Stimulated activated effector memory CD8-positive, alpha-beta T cell treated with anti-CD3 and anti-CD28 coated beads, Interleukin-12 subunit alpha, Interleukin-12 subunit beta, amount 100 ng/mL, for 72 hours (primary cell): ENCODE data around the gene STX18.
"Not testable (repeated sequence)": the region's sequence is repeated elsewhere in the genome, so short reads cannot be mapped to it uniquely, and the experiment has no call there.

Experiments used
- ATAC-seq: fragments of 150-1000 bp; cut with Tn5 transposase; 2 replicates; pipeline ENCODE4 v1.10.0; 2021
- DNase-seq, 2 donors: peaks; one replicate each; pipeline ENCODE4 v3.0.0; 2021 to 2022; ENCODE audit warnings: low spot score in 2 of 2
- H3K27ac Mint-ChIP-seq: one replicate; pipeline ENCODE4 v1.8.0; 2022; ENCODE audit warnings: mild to moderate bottlenecking, mixed read lengths
- H3K36me3 Mint-ChIP-seq: one replicate; pipeline ENCODE4 v1.8.0; 2022; ENCODE audit warnings: mild to moderate bottlenecking, mixed read lengths
- H3K4me1 Mint-ChIP-seq: one replicate; pipeline ENCODE4 v1.8.0; 2022; ENCODE audit warnings: mixed read lengths
- H3K4me3 Mint-ChIP-seq: one replicate; pipeline ENCODE4 v1.8.0; 2022; ENCODE audit warnings: mild to moderate bottlenecking, mixed read lengths
- H3K9me3 Mint-ChIP-seq: one replicate; pipeline ENCODE4 v1.8.0; 2022; ENCODE audit warnings: mixed read lengths

STX18 gene

DNA sequence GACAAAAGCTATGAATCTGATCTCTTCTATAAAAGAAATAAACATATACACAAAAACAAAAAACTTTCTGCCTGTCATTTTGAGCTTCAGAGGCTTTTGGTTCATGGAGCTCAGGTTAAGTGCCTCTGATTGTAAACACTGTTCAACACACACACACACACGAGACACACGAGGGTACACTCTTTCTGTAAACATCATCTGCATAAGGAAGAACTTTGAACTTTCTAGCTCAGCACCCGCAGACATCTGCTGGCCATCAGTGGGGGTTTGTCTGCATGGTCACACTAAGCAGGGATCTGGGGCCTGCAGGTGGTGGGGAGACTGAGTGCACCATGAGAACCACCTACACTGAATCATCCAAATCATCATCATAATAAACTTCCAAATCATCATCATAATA lies 54.9 kb downstream of the STX18 start:
- no peak for ATAC-seq
- peaks cover 24% of the 10 kb centered on the region for H3K4me1 Mint-ChIP-seq

DNA sequence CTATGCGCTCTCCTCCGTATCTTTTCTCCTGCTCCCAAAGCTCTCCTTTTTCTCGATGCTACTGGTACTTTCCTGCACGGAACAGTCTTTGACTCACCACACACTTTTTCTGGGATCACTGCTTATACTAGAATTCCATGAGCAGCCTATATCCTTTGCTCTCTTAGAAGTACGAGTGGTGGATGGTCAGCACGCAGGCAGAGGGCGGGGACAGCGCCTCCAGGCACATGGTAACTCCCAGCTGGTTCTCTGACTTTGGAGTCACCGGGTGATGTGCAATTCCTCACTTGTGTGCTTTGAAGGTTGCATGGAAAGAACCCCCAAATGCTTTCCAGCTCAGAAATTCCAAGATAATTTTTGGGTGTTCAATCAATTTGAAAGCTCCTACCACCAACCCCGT lies 56.0 kb downstream of the STX18 start:
- DNase-seq (no peak), ATAC-seq (no peak)
- H3K9me3 Mint-ChIP-seq = no peaks in the 10 kb centered on the region
- peaks cover 27% of the 10 kb centered on the region for H3K4me1 Mint-ChIP-seq
- H3K36me3 Mint-ChIP-seq = no peaks in the 10 kb centered on the region
- no peak overlapping the region for H3K27ac Mint-ChIP-seq
- H3K4me3 Mint-ChIP-seq = no peak overlapping the region

More for the DNA sequence above, 54.9 kb downstream of the STX18 start:
- Mint-ChIP-seq H3K27ac (peak overlapping the region; percentile 8), H3K4me3 (no peak overlapping the region), H3K9me3 (no peaks in the 10 kb centered on the region), H3K36me3 (no peaks in the 10 kb centered on the region)
- DNase-seq = no peak

DNA sequence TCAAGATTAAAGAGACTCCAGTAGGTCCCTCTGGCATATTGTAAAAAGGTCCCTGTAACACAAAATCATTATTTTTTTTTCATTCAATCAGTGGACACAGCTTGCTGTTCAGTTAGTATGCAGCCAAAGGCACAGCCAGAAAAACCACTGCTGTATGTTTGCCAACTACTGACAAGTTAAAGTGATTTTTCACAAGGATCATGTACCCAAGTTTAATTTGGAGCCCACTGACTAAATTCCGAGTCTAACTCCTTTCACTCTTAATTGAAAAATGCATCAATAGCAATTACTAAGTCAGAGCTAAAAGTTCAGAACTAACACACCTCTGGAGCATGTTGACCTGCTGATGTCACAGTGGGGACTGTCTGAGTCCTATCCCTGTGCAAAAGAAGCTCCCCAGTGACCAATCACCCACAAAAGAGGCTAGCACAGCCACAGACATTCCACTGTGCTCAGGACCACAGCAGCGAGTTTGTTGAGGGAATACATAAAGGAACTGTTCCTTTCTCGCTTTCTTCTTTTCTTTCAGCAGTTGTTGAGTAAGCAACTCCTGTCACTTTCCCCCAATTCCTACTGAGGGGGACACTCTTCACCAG lies 60.4 kb downstream of the STX18 start:
- Mint-ChIP-seq H3K36me3 (no peaks in the 10 kb centered on the region), H3K27ac (no peak overlapping the region), H3K9me3 (no peaks in the 10 kb centered on the region), H3K4me1 (peaks cover 34% of the 10 kb centered on the region), H3K4me3 (no peak overlapping the region)
- ATAC-seq (no peak), DNase-seq (no peak)

DNA sequence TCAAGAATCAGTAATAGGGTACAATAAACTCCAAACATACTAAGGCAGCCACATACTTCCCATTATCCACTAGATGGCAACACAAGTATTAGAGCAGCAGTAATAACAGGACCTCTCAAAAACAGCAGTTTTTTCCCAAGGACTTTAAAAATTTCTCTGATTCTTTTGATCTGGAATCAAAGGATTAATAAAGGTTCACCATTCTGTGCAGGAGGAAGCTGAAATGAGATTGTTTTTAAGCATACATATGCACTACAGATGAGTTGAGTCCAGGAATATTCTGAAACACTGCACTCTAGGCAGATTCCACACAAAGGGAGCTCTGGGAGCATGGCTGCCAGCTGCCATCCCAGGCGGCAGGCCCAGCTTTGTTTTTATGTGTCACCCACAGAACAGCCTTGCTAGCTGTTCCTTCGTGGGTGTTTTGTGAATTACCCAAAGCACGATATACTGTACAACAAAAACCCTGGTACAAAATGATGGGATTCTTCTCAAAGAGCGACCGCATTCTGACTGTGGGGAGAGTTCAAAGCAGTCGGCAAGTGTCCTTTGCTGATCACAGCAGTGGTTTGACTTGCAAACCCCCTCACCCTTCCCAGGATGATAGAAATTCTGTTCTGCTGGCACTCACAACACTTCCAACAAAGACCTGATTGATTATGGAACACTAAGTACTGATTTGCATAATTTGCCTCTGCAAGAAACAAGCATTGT lies 61.0 kb downstream of the STX18 start:
- no peak overlapping the region for H3K27ac Mint-ChIP-seq
- peaks cover 32% of the 10 kb centered on the region for H3K4me1 Mint-ChIP-seq
- ATAC-seq (no peak), DNase-seq (no peak)
- H3K9me3 Mint-ChIP-seq = no peaks in the 10 kb centered on the region
- no peaks in the 10 kb centered on the region for H3K36me3 Mint-ChIP-seq
- H3K4me3 Mint-ChIP-seq = no peak overlapping the region

DNA sequence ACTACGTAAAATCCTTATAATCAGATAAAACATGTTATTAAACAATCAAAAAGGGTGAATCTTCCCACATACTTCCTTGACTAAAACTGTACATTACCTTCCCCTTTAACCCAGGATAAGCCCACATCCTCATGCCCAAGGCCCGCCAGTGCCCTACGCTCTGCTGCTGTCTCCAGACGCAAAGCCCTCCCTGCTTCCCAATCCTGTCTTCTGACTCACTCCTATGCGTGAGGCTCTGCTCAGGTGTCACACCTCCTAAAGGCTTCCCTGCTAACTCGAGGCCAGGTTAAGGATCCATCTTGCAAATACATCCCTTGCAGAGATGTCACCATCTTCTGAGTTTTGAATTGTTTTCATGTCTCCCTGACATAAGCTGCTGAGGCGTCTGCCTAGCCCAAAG lies 61.6 kb downstream of the STX18 start:
- no peak overlapping the region for H3K27ac Mint-ChIP-seq
- ATAC-seq (no peak), DNase-seq (no peak)
- H3K9me3 Mint-ChIP-seq = no peaks in the 10 kb centered on the region
- no peak overlapping the region for H3K4me3 Mint-ChIP-seq
- H3K4me1 Mint-ChIP-seq = peaks cover 27% of the 10 kb centered on the region
- H3K36me3 Mint-ChIP-seq = no peaks in the 10 kb centered on the region

DNA sequence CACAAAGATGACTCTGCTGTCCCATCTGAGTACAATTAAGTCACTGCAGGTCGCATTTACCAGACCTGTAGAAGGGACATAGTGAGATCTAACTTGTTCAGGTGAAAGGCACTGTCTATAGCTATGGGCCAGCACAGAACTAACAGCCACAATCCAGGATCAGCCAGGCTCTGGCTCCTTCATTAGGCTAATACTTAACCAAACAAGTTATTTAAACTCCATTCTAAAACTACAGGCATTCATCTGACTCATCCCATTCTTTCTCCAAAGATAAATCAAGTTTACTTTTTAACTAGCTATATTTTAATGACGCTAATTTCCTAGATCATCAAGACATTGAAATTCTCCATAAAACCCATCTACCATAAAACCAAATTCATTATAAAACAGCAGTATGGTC lies 62.5 kb downstream of the STX18 start:
- peaks cover 30% of the 10 kb centered on the region for H3K4me1 Mint-ChIP-seq
- H3K4me3 Mint-ChIP-seq = no peak overlapping the region
- no peak overlapping the region for H3K27ac Mint-ChIP-seq
- no peak for ATAC-seq
- no peaks in the 10 kb centered on the region for H3K36me3 Mint-ChIP-seq
- DNase-seq = no peak
- no peaks in the 10 kb centered on the region for H3K9me3 Mint-ChIP-seq

DNA sequence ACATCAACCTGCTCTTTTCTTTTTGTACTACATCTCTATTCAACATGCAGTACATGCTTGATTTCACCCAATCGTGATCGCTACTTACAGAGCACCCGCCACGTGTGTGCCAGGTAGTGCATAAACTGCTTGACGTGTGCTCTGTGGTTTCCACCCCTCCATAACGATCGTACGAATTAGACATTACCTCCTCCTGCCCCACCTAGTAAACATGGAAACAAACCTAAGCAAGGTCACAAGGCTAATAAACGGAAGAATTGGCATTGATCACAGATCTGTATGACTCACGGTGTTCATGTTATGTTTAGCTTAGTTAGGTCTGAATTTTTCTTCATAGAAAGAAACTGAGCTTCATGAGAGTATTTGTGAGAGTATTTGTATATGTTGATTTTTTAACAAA lies 64.1 kb downstream of the STX18 start:
- no peaks in the 10 kb centered on the region for H3K36me3 Mint-ChIP-seq
- ATAC-seq = no peak
- no peak overlapping the region for H3K4me3 Mint-ChIP-seq
- no peaks in the 10 kb centered on the region for H3K9me3 Mint-ChIP-seq
- H3K4me1 Mint-ChIP-seq = peaks cover 29% of the 10 kb centered on the region
- no peak overlapping the region for H3K27ac Mint-ChIP-seq
- DNase-seq = no peak

DNA sequence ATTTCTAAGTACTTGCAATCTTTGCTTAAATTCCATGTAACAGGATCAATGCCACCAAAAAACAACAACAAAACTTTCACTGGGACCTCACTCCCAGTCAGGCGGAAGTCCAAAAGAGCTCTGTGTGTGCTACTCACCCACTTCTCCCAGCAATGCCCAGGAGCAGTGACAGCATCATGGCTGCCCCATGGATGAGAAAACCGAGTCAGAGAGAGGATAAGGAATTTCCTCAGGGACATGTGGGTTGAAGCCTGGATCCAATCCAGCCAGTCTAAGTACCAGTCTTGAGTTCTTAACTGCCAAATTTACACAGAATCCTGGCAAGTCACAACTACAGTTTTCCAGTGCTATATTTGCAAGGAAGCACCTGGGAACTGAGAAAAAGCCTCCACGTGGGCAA lies 64.5 kb downstream of the STX18 start:
- ATAC-seq (no peak), DNase-seq (no peak)
- Mint-ChIP-seq H3K4me1 (peaks cover 25% of the 10 kb centered on the region), H3K27ac (no peak overlapping the region), H3K36me3 (no peaks in the 10 kb centered on the region), H3K4me3 (no peak overlapping the region), H3K9me3 (no peaks in the 10 kb centered on the region)

DNA sequence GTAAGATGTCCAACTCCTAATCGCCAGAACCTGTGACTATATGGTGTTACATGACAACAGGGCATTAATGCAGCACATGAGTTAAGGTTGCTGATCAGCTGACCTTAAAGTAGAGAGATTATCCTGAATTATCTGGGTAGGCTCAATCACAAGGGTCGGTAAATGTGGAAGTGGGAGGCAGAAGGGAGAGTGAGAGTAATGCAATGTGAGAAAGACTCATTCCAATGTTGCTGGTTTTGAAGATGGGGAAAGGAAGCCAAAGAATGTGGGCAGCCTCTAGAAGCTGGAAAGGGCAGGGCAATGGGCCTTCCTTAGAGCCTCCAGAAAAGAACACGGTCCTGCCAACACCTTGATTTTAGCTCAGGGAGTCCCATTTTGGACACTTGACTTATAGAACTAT lies 67.4 kb downstream of the STX18 start:
- DNase-seq = no peak
- ATAC-seq = no peak
- Mint-ChIP-seq H3K27ac (no peak overlapping the region), H3K36me3 (peaks cover 12% of the 10 kb centered on the region), H3K4me1 (peaks cover 11% of the 10 kb centered on the region), H3K4me3 (no peak overlapping the region), H3K9me3 (no peaks in the 10 kb centered on the region)

DNA sequence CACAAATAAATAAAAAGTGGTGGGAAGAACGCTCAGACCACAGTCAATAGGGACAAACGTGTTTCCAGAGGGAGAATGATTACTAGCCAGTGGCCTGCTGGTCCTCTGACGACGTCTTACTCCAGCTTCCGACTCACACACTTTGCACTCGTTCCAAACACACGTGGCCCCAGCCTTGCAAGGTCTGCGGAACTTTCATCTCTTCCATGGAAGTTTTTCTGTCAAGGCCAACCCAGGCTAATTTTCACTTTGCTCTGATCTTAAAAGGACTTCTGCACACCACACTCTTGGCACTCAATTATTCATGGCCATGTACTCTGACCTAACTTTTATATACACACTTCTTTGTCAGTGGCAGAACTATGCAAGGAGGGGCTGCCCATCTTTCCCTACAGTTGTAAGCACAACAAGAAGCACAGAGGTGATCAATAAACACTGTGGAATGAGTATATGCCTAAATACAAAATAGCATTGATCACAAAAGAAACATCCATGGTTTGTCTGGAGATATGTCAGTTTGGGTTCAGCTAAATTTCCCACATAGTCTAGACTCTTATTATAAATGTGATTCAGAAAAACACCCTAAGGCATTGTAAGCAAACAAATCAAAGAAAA lies 69.4 kb downstream of the STX18 start:
- DNase-seq = no peak
- no peak for ATAC-seq

DNA sequence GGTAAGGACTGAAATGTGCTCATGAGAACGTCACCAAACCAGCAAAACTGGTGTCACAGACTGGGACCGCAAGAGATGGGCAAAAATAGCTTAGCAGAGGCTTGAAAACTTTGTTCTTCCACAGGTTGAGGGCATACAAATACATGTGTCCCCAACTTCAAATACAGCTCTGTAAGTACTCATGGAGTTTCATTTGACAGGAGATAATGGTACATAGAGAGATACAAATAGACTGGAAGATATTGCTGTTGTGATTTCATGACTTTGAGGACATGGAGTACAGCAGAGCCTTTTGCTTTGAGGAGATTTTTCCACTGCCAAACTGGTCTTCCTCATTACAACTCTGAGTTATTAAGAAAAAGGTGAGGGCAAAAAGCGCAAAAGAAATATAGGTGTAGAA lies 70.7 kb downstream of the STX18 start:
- H3K4me1 Mint-ChIP-seq = peaks cover 21% of the 10 kb centered on the region
- H3K9me3 Mint-ChIP-seq = no peaks in the 10 kb centered on the region
- ATAC-seq (no peak), DNase-seq (no peak)
- H3K4me3 Mint-ChIP-seq = no peak overlapping the region
- H3K36me3 Mint-ChIP-seq = peaks cover 27% of the 10 kb centered on the region
- H3K27ac Mint-ChIP-seq = no peak overlapping the region

More for the DNA sequence above, 69.4 kb downstream of the STX18 start:
- Mint-ChIP-seq H3K27ac (no peak overlapping the region), H3K4me3 (no peak overlapping the region), H3K9me3 (no peaks in the 10 kb centered on the region), H3K36me3 (peaks cover 24% of the 10 kb centered on the region), H3K4me1 (peaks cover 12% of the 10 kb centered on the region)

DNA sequence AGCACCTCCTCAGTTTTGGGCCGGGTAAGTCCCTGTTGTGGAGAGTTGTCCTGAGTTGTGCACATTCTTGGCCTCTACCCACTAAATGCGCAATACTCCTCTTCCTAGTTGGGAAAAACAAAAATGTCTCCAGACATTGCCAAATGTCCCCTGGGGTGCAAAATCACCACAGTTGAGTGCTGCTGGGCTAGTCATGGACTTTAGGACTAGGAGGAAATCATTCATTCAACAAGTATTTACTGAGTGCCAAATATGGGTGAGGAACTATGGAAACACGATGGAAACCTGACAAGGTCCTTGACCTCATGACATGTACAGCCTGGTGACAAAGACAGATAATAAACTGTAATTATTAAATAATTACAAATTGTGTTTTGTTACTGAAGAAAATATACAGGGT lies 71.6 kb downstream of the STX18 start:
- Mint-ChIP-seq H3K36me3 (peaks cover 36% of the 10 kb centered on the region), H3K27ac (no peak overlapping the region), H3K9me3 (no peaks in the 10 kb centered on the region), H3K4me3 (no peak overlapping the region), H3K4me1 (peaks cover 28% of the 10 kb centered on the region)
- no peak for ATAC-seq
- no peak for DNase-seq

DNA sequence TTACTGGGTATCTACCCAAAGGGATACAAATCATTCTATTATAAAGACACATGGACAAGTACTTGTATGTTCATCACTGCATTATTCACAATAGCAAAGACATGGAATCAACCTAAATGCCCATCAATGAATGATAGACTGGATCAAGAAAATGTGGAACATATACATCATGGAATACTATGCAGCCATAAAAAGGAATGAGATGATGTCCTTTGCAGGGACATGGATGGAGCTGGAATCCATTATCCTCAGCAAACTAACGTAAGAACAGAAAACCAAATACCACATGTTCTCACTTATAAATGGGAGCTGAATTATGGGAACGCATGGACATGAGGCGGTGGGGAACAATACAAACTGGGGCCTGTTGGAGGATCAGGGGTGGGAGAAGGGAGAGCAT lies 76.6 kb downstream of the STX18 start:
- not testable (repeated sequence) for ATAC-seq, DNase-seq, H3K4me3 Mint-ChIP-seq, H3K9me3 Mint-ChIP-seq
- Mint-ChIP-seq H3K27ac (peak overlapping the region; percentile 14), H3K4me1 (peaks cover 50% of the 10 kb centered on the region), H3K36me3 (peaks cover 36% of the 10 kb centered on the region)

DNA sequence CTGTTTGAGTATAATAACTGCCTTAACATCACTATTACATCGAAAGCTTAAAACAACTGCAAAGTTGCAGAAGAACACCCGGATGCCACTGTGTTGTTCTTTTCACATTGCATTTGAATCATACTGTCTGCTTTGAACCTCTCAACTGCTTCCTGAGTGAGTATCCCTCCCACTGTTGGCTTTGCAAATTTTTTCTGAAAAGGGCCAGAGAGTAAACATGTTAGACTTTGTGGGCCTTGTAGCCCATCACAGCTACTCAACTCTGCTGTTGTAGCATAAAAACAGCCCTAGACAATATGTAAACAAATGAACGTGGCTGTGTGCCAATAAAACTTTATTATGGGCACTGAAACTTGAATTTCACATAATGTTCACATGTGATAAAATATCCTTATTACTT lies 78.9 kb downstream of the STX18 start:
- ATAC-seq (peak; percentile 36), DNase-seq (no peak)
- H3K4me1 Mint-ChIP-seq = peaks cover 57% of the 10 kb centered on the region
- peaks cover 32% of the 10 kb centered on the region for H3K36me3 Mint-ChIP-seq
- no peak overlapping the region for H3K4me3 Mint-ChIP-seq
- peak overlapping the region; percentile 89 for H3K27ac Mint-ChIP-seq
- H3K9me3 Mint-ChIP-seq = no peaks in the 10 kb centered on the region

DNA sequence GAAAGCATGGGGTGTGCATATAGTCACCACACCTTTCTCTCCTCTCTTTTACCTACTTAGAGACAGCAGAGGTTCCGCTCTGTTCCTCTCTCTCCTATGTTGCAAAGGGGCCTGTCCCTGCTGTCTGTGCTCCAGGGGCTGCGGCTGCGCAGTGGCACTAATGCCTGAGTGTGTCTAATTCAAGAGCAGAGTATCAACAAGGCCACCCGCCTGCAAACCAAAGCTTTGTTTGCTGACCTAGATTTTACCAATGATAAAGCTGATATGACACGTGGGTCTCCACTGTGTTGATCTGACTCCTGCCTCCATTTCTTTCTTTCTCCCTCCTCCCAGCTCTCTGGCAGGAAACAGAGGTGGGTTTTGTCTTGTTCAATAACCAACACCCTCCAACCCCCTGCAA lies 80.0 kb downstream of the STX18 start:
- Mint-ChIP-seq H3K4me3 (peak overlapping the region; percentile 69), H3K9me3 (no peaks in the 10 kb centered on the region), H3K27ac (peak overlapping the region; percentile 89), H3K36me3 (peaks cover 43% of the 10 kb centered on the region), H3K4me1 (peaks cover 53% of the 10 kb centered on the region)
- peak; percentile 86 for ATAC-seq
- peak in 1 of 2 donors; percentile 10 for DNase-seq

DNA sequence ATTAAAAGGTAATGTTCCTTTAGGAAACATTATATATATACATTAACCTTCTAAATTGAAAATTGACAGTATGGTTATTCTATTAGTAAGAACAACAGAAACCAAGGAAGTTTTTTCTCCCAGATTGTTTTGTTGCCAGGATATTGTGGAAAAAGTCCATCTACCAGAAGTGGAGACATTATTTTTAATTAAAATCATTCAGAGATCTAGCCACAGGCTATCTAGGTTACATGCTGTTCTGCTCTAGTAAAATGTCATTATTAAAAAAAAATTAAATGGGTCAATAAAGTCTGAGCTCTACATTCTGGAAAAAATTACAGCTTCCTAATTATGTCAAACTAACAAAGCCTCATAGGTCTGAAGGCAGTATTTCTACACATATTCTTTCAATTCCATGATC lies 80.7 kb downstream of the STX18 start:
- peaks cover 47% of the 10 kb centered on the region for H3K4me1 Mint-ChIP-seq
- H3K4me3 Mint-ChIP-seq = peak overlapping the region; percentile 69
- H3K27ac Mint-ChIP-seq = peak overlapping the region; percentile 89
- DNase-seq (no peak), ATAC-seq (no peak)
- peaks cover 47% of the 10 kb centered on the region for H3K36me3 Mint-ChIP-seq
- no peaks in the 10 kb centered on the region for H3K9me3 Mint-ChIP-seq
